K562 (cell line): ENCODE results near the gene CPOX. TPM values are rescaled to one million over a fixed set of nuclear protein-coding genes. Genes with fewer than 3 reads are reported as not detected.
A peak's percentile ranks its signal among the peaks of the same experiment; 100 is the strongest.

Source experiments
- ATAC-seq: fragments of 200-7000 bp; cut with Tn5 transposase; 3 replicates; pipeline ENCODE4 v1.9.1; 2020; ENCODE audit warnings: moderate library complexity
- BruUV-seq: library from RNA; stranded (reverse); fragments of 400-500 nt; replicated peaks from 2 replicates; lab custom pipeline; 2021; lab: Mats Ljungman, UMichigan
- CTCF ChIA-PET: fragments of 300-600 bp; formaldehyde crosslinking; extraction: SDS; loops from one replicate; lab custom pipeline; 2021; ENCODE audit warnings: low intra/inter-chr PET ratio; lab: Yijun Ruan, JAX
- POLR2A ChIA-PET: fragments of 300-600, 350-650 bp; sonication (Branson Sonifier 250); formaldehyde crosslinking; extraction: SDS; loops from one replicate; lab custom pipeline; 2021; ENCODE audit warnings: antibody characterized with exemption, inconsistent platforms; lab: Yijun Ruan, JAX
- DNase-seq, 4 experiments: peaks; one replicate each; pipeline versions ENCODE4 v3.0.0 to v3.0.0-alpha.2; 2011 to 2018; ENCODE audit warnings: low spot score in 3 of 4, mixed read lengths in 3 of 4; ENCODE audit errors: extremely low read depth in 1 of 4
- FAIRE-seq: peaks from 2 replicates; lab custom pipeline; 2011; peaks lifted over from hg19 to GRCh38; lab: Jason Lieb, UNC
- H2AFZ ChIP-seq: 2 replicates; pipeline ENCODE4 v1.6.0; 2011; ENCODE audit warnings: low read depth, low read length, control low read depth, inconsistent platforms
- H3K27ac ChIP-seq: fragments of 200-600 bp; 3 replicates; pipeline ENCODE4 v1.8.0; 2011; ENCODE audit warnings: low read depth, mild to moderate bottlenecking, control low read depth, inconsistent platforms, low read length, moderate library complexity, mixed read lengths; ENCODE audit errors: extremely low read depth
- H3K27me3 ChIP-seq, 2 experiments: fragments of 300-600 bp in 1 of 2; 2 replicates in 1 of 2; 3 replicates in 1 of 2; pipeline versions ENCODE4 v1.6.0 to v1.8.0; 2011; ENCODE audit warnings: inconsistent platforms in 2 of 2, low read length in 2 of 2, mild to moderate bottlenecking in 1 of 2, mixed read lengths in 1 of 2, moderate library complexity in 1 of 2; ENCODE audit not compliant: control insufficient read depth in 2 of 2, insufficient read depth in 2 of 2
- H3K36me3 ChIP-seq: fragments of 300-600 bp; 3 replicates; pipeline ENCODE4 v1.8.0; 2011; ENCODE audit warnings: mild to moderate bottlenecking, low read length, inconsistent platforms; ENCODE audit not compliant: control insufficient read depth, insufficient read depth
- H3K4me1 ChIP-seq, 2 experiments: fragments of 200-600 bp in 1 of 2; replicated peaks in 1 of 2; 2 replicates in 1 of 2; 3 replicates in 1 of 2; pipeline versions ENCODE4 v1.5.1 to v1.8.0; 2011; ENCODE audit warnings: inconsistent platforms in 2 of 2, low read length in 2 of 2, mild to moderate bottlenecking in 1 of 2, mixed read lengths in 1 of 2, moderate library complexity in 1 of 2; ENCODE audit not compliant: control insufficient read depth in 2 of 2, insufficient read depth in 2 of 2
- H3K4me2 ChIP-seq: 2 replicates; pipeline ENCODE4 v1.6.1; 2011; ENCODE audit warnings: low read length, control low read depth, inconsistent platforms, mixed read lengths; ENCODE audit not compliant: insufficient read depth
- H3K4me3 ChIP-seq: fragments of 200-600 bp; sonication (generic), shearing (Covaris generic); 2 replicates; pipeline ENCODE4 v1.5.1; 2016; ENCODE audit warnings: control low read depth, inconsistent platforms
- H3K79me2 ChIP-seq: fragments of 200-600 bp; 3 replicates; pipeline ENCODE4 v1.8.0; 2011; ENCODE audit warnings: low read length, inconsistent platforms; ENCODE audit not compliant: control insufficient read depth, insufficient read depth
- H3K9ac ChIP-seq, 2 experiments: 2 replicates each; pipeline versions ENCODE4 v1.6.0 to v1.6.1; 2011; ENCODE audit warnings: low read depth in 2 of 2, low read length in 2 of 2, control low read depth in 1 of 2, inconsistent platforms in 1 of 2, mild to moderate bottlenecking in 1 of 2, mixed read lengths in 1 of 2; ENCODE audit not compliant: insufficient read depth in 1 of 2
- H3K9me1 ChIP-seq: one replicate; pipeline ENCODE4 v1.6.0; 2011; ENCODE audit warnings: inconsistent platforms, mild to moderate bottlenecking, low read length, moderate library complexity; ENCODE audit not compliant: control insufficient read depth, insufficient read depth
- H3K9me3 ChIP-seq: replicated peaks from 2 replicates; pipeline ENCODE4 v1.5.1; 2011; ENCODE audit warnings: low read depth, low read length, inconsistent platforms; ENCODE audit not compliant: control insufficient read depth, insufficient read depth
- H4K20me1 ChIP-seq: replicated peaks from 2 replicates; pipeline ENCODE4 v1.6.1; 2011; ENCODE audit warnings: low read length, inconsistent platforms, mixed read lengths; ENCODE audit not compliant: control insufficient read depth, insufficient read depth
- ARID2 ChIP-seq: fragments of 450-650 bp; IDR thresholded peaks from 2 replicates; pipeline ENCODE4 v1.6.1; 2017; ENCODE audit warnings: antibody characterized with exemption, mild to moderate bottlenecking
- BRF2 ChIP-seq: IDR thresholded peaks from 3 replicates; pipeline ENCODE4 v1.6.1; 2011; ENCODE audit warnings: borderline replicate concordance, mild to moderate bottlenecking; ENCODE audit not compliant: insufficient read length, insufficient read depth
- HLTF ChIP-seq: fragments of 450-650 bp; IDR thresholded peaks from 2 replicates; pipeline ENCODE4 v1.6.1; 2016
- HMBOX1 ChIP-seq: sonication (generic); IDR thresholded peaks from 2 replicates; pipeline ENCODE4 v1.6.1; 2016
- KAT2B ChIP-seq: IDR thresholded peaks from one replicate; pipeline ENCODE4 v1.6.1; 2012; ENCODE audit warnings: low read depth, mild to moderate bottlenecking, control low read depth, inconsistent platforms, low read length, moderate library complexity
- KLF13 ChIP-seq: fragments of 450-650 bp; IDR thresholded peaks from 2 replicates; pipeline ENCODE4 v1.6.1; 2016; ENCODE audit warnings: missing genetic modification characterization, low read depth, mild to moderate bottlenecking, missing compliant biosample characterization, moderate library complexity, borderline replicate concordance
- MBD1 ChIP-seq: fragments of 250-450 bp; sonication (Bioruptor Pico); IDR thresholded peaks from 2 replicates; pipeline ENCODE4 v1.8.0; 2022; ENCODE audit warnings: inconsistent platforms
- PRDM10 ChIP-seq: fragments of 450-650 bp; IDR thresholded peaks from 2 replicates; pipeline ENCODE4 v1.6.1; 2018; ENCODE audit not compliant: partially characterized antibody
- RBM34 ChIP-seq: fragments of 200-400 bp; formaldehyde crosslinking; IDR thresholded peaks from 2 replicates; pipeline ENCODE4 v1.6.1; 2018; ENCODE audit warnings: low read length, borderline replicate concordance; ENCODE audit not compliant: insufficient read depth
- SRSF9 ChIP-seq: fragments of 200-400 bp; formaldehyde crosslinking; IDR thresholded peaks from 2 replicates; pipeline ENCODE4 v1.6.1; 2017; ENCODE audit warnings: low read depth, low read length, borderline replicate concordance
- TOE1 ChIP-seq, 2 experiments: fragments of 450-650 bp in 1 of 2; sonication (generic) in 1 of 2; formaldehyde crosslinking in 1 of 2; IDR thresholded peaks; 2 replicates each; pipeline versions ENCODE4 v1.7.1 to v1.8.0; 2016 to 2022; ENCODE audit warnings: borderline replicate concordance in 2 of 2, mild to moderate bottlenecking in 2 of 2, antibody characterized with exemption in 1 of 2, inconsistent platforms in 1 of 2, low read depth in 1 of 2, missing genetic modification reagents in 1 of 2, moderate library complexity in 1 of 2
- U2AF2 ChIP-seq: fragments of 200-400 bp; formaldehyde crosslinking; optimal IDR thresholded peaks from 2 replicates; pipeline ENCODE3; 2017; ENCODE audit warnings: low read depth, mild to moderate bottlenecking, low read length
- WGBS: fragments of 100-300 bp; shearing (Covaris generic); methylation state at CpG from one replicate; pipeline ENCODE4 v1.1.6; 2016; ENCODE audit warnings: low coverage, mixed read lengths; ENCODE audit not compliant: insufficient coverage; ENCODE audit errors: missing lambda C conversion rate; 5-methylcytosine and 5-hydroxymethylcytosine counted together
- in situ Hi-C: fragments of 300-500 bp; cut with MboI; formaldehyde crosslinking; loops from 4 replicates; pipeline ENCODE4 v1.15.0; 2018; ENCODE audit warnings: inconsistent platforms, mixed read lengths
- intact Hi-C: fragments of 100-400 bp; cut with micrococcal nuclease; formaldehyde crosslinking; loops from 2 replicates; pipeline ENCODE4 v1.14.2; 2022
- polyA plus RNA-seq, 8 experiments: library from polyadenylated mRNA; depleted of rRNA in 4 of 8; stranded (reverse) in 5 of 8; unstranded in 3 of 8; fragments of >200 nt; fragmentation: Nextera tagmentation in 2 of 8; fragmentation: Illumina TruSeq in 1 of 8; extraction: Ambion mirVana in 2 of 8; extraction: Trizol in 1 of 8; gene quantifications; 2 replicates each; pipeline versions ENCODE4 v1.2.1 to v1.2.3, GENCODE V29; 2011 to 2014; ENCODE audit warnings: inconsistent platforms in 1 of 8, missing spikeins in 1 of 8
- total RNA-seq, 7 experiments: library from RNA; depleted of rRNA in 6 of 7; stranded (reverse); fragments of >200 nt in 6 of 7; fragmentation: Illumina TruSeq in 2 of 7; extraction: Trizol in 2 of 7; gene quantifications; 2 replicates each; pipeline versions ENCODE4 v1.2.1 to v1.2.3, GENCODE V29; 2011 to 2021; ENCODE audit warnings: low replicate concordance in 1 of 7

CPOX gene
- total and polyA plus RNA-seq, 9 of the 15 experiments (the other 6 are each of a cell fraction or from before 2014, with no cell fraction given): 14.6 to 82.1 (median 24.8) TPM

- no TSS peak for BruUV-seq
- Histone ChIP-seq H3K4me3 (no peak within 1 kb of the TSS), H3K4me2 (peak within 1 kb of the TSS; percentile 52), H3K9me3 (no peaks in the 10 kb centered on the region), H3K27ac (no peak within 1 kb of the TSS), H3K9me1 (no peaks in the 10 kb centered on the region), H3K9ac (peak within 1 kb of the TSS in 1 of 2 experiments; percentile 12; a peak in 1 of 4 replicates), H3K27me3 (no peaks in the 10 kb centered on the region), H3K79me2 (no peaks in the 10 kb centered on the region), H4K20me1 (no peaks in the 10 kb centered on the region), H3K4me1 (peaks cover 6 to 9% of the 10 kb centered on the region in 2 experiments; a peak in 3 of 5 replicates), H2AFZ (peak within 1 kb of the TSS; percentile 70), H3K36me3 (no peaks in the 10 kb centered on the region)
- POLR2A ChIA-PET: interaction anchor here (0.7 kb wide), 1 partner anchor 19 kb away, joined by 3 read pairs; no protein-coding TSS in a partner anchor
- DNase-seq: no peak
- FAIRE-seq: no peak
- CTCF ChIA-PET: no interaction called here
- intact Hi-C loops: no loop called here
- ATAC-seq: peak; percentile 19; the same call in 1 of the 3 replicates
- in situ Hi-C loops: no loop called here
- 20% methylated on average over 7 of the region's 7 CpGs for WGBS
- TF ChIP-seq PRDM10: no peak
- no peak for TF ChIP-seq MBD1 (CRISPR knock-in tag)
- TF ChIP-seq KLF13: no peak
- TF ChIP-seq HMBOX1: no peak
- TF ChIP-seq TOE1 (IDR thresholded peaks at IDR 0.05; ENCODE audit: borderline replicate concordance): no peak
- TF ChIP-seq TOE1 (CRISPR knock-in tag; IDR thresholded peaks at IDR 0.05; ENCODE audit: borderline replicate concordance, low read depth): no peak
- no peak for TF ChIP-seq ARID2
- TF ChIP-seq SRSF9: no peak
- TF ChIP-seq U2AF2: no peak
- no peak for TF ChIP-seq KAT2B
- TF ChIP-seq RBM34: no peak
- no peak for TF ChIP-seq BRF2
- TF ChIP-seq HLTF: no peak
Measured at GRCh38 chr3:98531622-98532274, 61.7 kb downstream of the CPOX start, which contains the start of gene GPR15. TSS of gene GPR15 (plus strand) at chr3:98531978. CDS start at chr3:98532034, 56 bp downstream.
